Psoas muscle (tissue), 8 donors: ENCODE results near the gene GPR161. TPM values are rescaled to one million over a fixed set of nuclear protein-coding genes. Genes with fewer than 3 reads are reported as not detected.
A peak's percentile ranks its signal among the peaks of the same experiment; 100 is the strongest.

Experiments
- ATAC-seq, 4 donors: fragments of 200-7000 bp; cut with Tn5 transposase; one replicate each; pipeline ENCODE4 v1.9.1; 2020; ENCODE audit warnings: moderate library complexity in 3 of 4, mild to moderate bottlenecking in 2 of 4
- DNase-seq, 2 donors: peaks; one replicate each; pipeline ENCODE4 v3.0.0-alpha.2; 2020
- H3K27ac ChIP-seq: fragments of 200-600 bp; one replicate; pipeline ENCODE4 v1.8.0; 2022
- H3K27me3 ChIP-seq, 3 donors: fragments of 200-600 bp in 1 of 3; one replicate each; pipeline versions ENCODE4 v1.6.1 to v1.8.0; 2013 to 2022; ENCODE audit warnings: low read length in 2 of 3, mild to moderate bottlenecking in 2 of 3, moderate library complexity in 1 of 3; ENCODE audit not compliant: insufficient read depth in 3 of 3
- H3K36me3 ChIP-seq, 2 donors: fragments of 200-600 bp in 1 of 2; one replicate each; pipeline versions ENCODE4 v1.6.1 to v1.8.0; 2013 to 2022; ENCODE audit warnings: low read depth in 1 of 2, mild to moderate bottlenecking in 1 of 2, moderate library complexity in 1 of 2; ENCODE audit not compliant: insufficient read depth in 1 of 2
- H3K4me1 ChIP-seq: fragments of 200-600 bp; one replicate; pipeline ENCODE4 v1.8.0; 2022
- H3K4me3 ChIP-seq: fragments of 200-600 bp; one replicate; pipeline ENCODE4 v1.8.0; 2022; ENCODE audit warnings: mild to moderate bottlenecking
- H3K9me3 ChIP-seq: fragments of 200-600 bp; one replicate; pipeline ENCODE4 v1.8.0; 2022
- CTCF ChIP-seq: fragments of 200-600 bp; IDR thresholded peaks from one replicate; pipeline ENCODE4 v1.8.0; 2022; ENCODE audit warnings: antibody characterized with exemption
- WGBS, 3 donors: extraction: QIAGEN DNeasy Blood & Tissue Kit; methylation state at CpG; one replicate each; pipeline versions ENCODE4 v1.1.6 to v1.1.7; 2013; 5-methylcytosine and 5-hydroxymethylcytosine counted together
- intact Hi-C, 2 donors: fragments of 100-400 bp; cut with DNase I; formaldehyde crosslinking; loops; one replicate each; pipeline versions ENCODE4 v1.11.0 to v1.14.2; 2022
- polyA plus RNA-seq, 3 donors: library from polyadenylated mRNA; stranded (reverse); fragments of 200-250 nt; gene quantifications; one replicate each; pipeline ENCODE4 v1.2.3, GENCODE V29; 2013
- total RNA-seq, 4 donors: library from RNA; stranded (reverse); fragmentation: NEBNext Ultra II Directional in 2 of 4; extraction: Animal tissue kit (Norgen Biotek cat#: 25700) in 2 of 4; gene quantifications; one replicate each; pipeline versions ENCODE4 v1.2.1 to v1.2.4, GENCODE V29; 2021 to 2023
- donor health status: healthy with polysubstance abuse.
- donor health status: DM: no; HTN: no; CAD: no; lungs with moderate emphysema.
- donor health status: Bipolar disorder and iron deficiency.
- donor health status: healthy.
- donor health status: DM: yes; HTN: yes; CAD: no.
- donor health status: DM: no; HTN: no; CAD: no.
- donor health status: DM: no; HTN: no; CAD: no.
- donor health status: DM: yes; HTN: yes; CAD: no.

GPR161 gene
- total and polyA plus RNA-seq, 7 donors, result 0.38 to 2.6 (median 0.67) TPM

- peaks cover 21% of the 10 kb centered on the region for H3K4me1 ChIP-seq
- peak in 2 of 4 donors; percentile 39 to 63 for ATAC-seq
- H3K9me3 ChIP-seq, result no peaks in the 10 kb centered on the region
- WGBS, 3 donors, result 73 to 97% (median 79%) methylated on average over 1 of the region's 1 CpG
- TF ChIP-seq CTCF, result no peak
- H3K27me3 ChIP-seq, result no peaks in the 10 kb centered on the region
- H3K36me3 ChIP-seq, result peaks cover 3 to 61% of the 10 kb centered on the region in 2 donors
- intact Hi-C loops, result loop anchor here in 1 of 2 donors (10.0 kb wide), 1 partner anchor 111 kb away; the partner anchor contains the start of genes DCAF6 and MPC2
- DNase-seq, result no peak
- peak overlapping the region; percentile 31 for H3K27ac ChIP-seq
- no peak overlapping the region for H3K4me3 ChIP-seq
Observed at GRCh38 chr1:168045311-168045710, 91.4 kb downstream of the GPR161 start.

- intact Hi-C loops, result loop anchor here in 1 of 2 donors (10.0 kb wide), 1 partner anchor 108 kb away; the partner anchor contains the start of genes DCAF6 and MPC2
- H3K27me3 ChIP-seq, result no peaks in the 10 kb centered on the region
- no peak for ATAC-seq
- DNase-seq, result no peak
- peaks cover 3 to 54% of the 10 kb centered on the region in 2 donors for H3K36me3 ChIP-seq
- no peak overlapping the region for H3K4me3 ChIP-seq
- no peaks in the 10 kb centered on the region for H3K9me3 ChIP-seq
- no peak overlapping the region for H3K27ac ChIP-seq
- H3K4me1 ChIP-seq, result peaks cover 15% of the 10 kb centered on the region
- WGBS, 3 donors, result 94 to 98% (median 97%) methylated on average over 2 of the region's 2 CpGs
- TF ChIP-seq CTCF, result no peak
Observed at GRCh38 chr1:168042362-168042761, 94.4 kb downstream of the GPR161 start.

- Histone ChIP-seq H3K4me3 (no peak overlapping the region), H3K27ac (no peak overlapping the region), H3K9me3 (no peaks in the 10 kb centered on the region), H3K36me3 (peaks cover 2 to 32% of the 10 kb centered on the region in 2 donors), H3K4me1 (no peaks in the 10 kb centered on the region), H3K27me3 (no peaks in the 10 kb centered on the region)
- intact Hi-C loops, result no loop called here
- no peak for TF ChIP-seq CTCF
- DNase-seq (no peak), ATAC-seq (no peak)
- WGBS, 3 donors, result 94 to 96% (median 96%) methylated on average over 5 of the region's 5 CpGs
Observed at GRCh38 chr1:168035345-168035744, 101.4 kb downstream of the GPR161 start.

- no peak overlapping the region for H3K4me3 ChIP-seq
- H3K9me3 ChIP-seq, result no peaks in the 10 kb centered on the region
- H3K36me3 ChIP-seq, result peaks cover 2 to 34% of the 10 kb centered on the region in 2 donors
- no peak overlapping the region for H3K27ac ChIP-seq
- WGBS, 3 donors, result 79 to 91% (median 79%) methylated on average over 1 of the region's 1 CpG
- H3K27me3 ChIP-seq, result no peaks in the 10 kb centered on the region
- DNase-seq (no peak), ATAC-seq (no peak)
- TF ChIP-seq CTCF, result no peak
- intact Hi-C loops, result no loop called here
- no peaks in the 10 kb centered on the region for H3K4me1 ChIP-seq
Observed at GRCh38 chr1:168032029-168032428, 104.7 kb downstream of the GPR161 start.

- Histone ChIP-seq H3K36me3 (peaks cover 2 to 38% of the 10 kb centered on the region in 2 donors), H3K9me3 (no peaks in the 10 kb centered on the region), H3K27me3 (no peaks in the 10 kb centered on the region), H3K4me3 (no peak overlapping the region), H3K4me1 (no peaks in the 10 kb centered on the region), H3K27ac (no peak overlapping the region)
- no peak for ATAC-seq
- TF ChIP-seq CTCF, result no peak
- DNase-seq, result no peak
- WGBS, 3 donors, result 82 to 87% (median 83%) methylated on average over 4 of the region's 4 CpGs
- intact Hi-C loops, result no loop called here
Observed at GRCh38 chr1:168031627-168032026, 105.1 kb downstream of the GPR161 start.
